Measurements from ENCODE around the gene VAPA.

VAPA gene

GRCh38 chr18:9984080-9984479 is 70.3 kb downstream of the VAPA start:
- no peak for DNase-seq

DNA sequence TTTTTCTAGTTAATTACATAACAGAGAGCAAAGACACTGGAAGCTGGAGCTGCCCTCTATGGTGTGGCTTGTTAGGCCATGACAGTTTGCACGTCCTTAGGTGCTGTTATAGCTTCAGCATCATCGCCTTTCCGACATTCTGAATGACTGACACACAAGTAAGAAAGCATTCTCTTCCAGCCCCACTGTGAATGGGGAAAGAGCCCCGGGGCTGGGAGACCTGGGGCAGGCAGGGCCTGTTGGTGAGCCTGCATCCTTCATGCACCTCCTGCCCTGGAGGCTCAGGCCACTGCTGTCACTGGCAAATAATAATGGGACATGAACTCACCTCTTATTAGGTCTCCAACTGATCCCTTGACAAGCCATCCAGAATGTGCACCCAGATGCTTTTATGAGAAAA is 71.8 kb downstream of the VAPA start:
- DNase-seq = no peak

DNA sequence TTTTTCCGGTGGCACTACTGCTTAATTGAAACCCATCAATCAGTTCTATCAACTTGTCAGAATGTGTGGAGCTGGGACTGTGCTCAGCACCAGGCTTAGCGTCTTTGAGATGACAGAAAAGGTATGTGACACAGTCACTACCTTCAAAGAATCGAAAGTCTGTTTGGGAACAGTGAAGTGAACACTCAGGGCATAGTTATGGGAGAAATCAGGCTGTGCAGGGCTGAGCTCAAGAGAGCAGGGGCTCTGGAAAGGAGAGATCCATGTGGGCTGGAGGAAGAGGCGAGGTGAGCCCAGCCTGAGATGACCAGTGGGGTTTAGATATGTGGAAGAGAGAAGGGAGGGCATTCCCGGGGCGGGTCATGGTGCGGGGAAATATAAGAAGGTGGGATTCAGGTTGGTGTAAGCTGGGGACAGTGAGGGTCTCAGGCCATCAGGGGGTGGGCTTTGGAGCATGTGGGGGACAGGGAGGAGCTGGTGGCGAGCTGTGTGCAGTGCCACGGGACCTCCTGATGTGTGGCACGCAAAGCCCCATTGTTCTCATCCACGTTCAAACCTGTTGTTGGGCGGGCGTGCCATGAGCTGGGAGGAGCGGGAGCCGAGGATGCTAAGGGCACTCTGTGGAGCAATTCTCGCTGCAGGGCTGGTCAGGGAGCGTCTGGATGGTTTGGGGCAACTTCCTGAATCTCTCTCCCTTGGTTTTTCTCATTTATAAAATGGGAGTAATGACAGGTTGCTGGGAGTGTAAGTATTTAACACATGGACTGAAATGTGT is 72.5 kb downstream of the VAPA start:
- DNase-seq = no peak

DNA sequence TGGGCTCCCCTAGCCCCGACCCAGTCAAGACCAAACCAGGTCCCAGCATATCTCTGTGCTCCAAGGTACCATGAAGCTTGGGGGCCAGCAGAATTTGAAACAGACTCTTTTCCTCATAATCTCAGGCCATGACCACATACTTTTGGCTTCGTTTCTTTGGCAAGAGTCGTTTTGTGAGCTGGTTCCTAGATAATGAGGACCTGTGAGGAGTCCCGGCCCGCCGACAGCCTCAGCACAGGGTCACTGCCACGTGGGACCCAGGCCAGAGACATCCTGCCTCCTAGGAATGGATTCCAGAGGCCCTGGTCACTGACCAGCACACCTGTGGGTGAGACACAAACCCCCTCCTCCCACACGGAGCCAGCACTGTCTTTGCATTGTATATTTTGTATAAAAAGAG is 73.5 kb downstream of the VAPA start:
- no peak for DNase-seq

GRCh38 chr18:9987931-9988330 is 74.1 kb downstream of the VAPA start:
- DNase-seq = no peak

- no peak for DNase-seq
Observed at GRCh38 chr18:9988665-9989064, 74.8 kb downstream of the VAPA start.

DNA sequence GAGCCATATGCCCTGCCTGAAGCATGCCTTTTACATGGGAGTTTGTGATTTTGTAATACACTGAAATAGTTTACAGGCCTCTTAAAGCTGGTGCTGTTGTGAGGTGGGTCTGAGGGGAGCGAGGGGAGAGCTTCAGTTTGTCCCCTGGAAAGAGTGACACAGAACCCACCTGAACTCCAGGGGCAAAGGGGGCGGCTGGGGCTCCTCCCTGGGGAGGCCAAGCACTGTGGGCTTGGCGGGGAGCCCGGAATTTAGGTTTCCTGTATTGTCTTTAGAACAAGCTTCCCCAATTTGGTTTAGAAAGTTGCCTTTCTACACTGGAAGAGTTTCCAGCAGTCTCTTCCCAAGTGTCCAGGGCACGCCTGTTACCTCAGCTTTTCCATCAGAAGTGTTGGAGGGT is 75.7 kb downstream of the VAPA start:
- DNase-seq = no peak

DNA sequence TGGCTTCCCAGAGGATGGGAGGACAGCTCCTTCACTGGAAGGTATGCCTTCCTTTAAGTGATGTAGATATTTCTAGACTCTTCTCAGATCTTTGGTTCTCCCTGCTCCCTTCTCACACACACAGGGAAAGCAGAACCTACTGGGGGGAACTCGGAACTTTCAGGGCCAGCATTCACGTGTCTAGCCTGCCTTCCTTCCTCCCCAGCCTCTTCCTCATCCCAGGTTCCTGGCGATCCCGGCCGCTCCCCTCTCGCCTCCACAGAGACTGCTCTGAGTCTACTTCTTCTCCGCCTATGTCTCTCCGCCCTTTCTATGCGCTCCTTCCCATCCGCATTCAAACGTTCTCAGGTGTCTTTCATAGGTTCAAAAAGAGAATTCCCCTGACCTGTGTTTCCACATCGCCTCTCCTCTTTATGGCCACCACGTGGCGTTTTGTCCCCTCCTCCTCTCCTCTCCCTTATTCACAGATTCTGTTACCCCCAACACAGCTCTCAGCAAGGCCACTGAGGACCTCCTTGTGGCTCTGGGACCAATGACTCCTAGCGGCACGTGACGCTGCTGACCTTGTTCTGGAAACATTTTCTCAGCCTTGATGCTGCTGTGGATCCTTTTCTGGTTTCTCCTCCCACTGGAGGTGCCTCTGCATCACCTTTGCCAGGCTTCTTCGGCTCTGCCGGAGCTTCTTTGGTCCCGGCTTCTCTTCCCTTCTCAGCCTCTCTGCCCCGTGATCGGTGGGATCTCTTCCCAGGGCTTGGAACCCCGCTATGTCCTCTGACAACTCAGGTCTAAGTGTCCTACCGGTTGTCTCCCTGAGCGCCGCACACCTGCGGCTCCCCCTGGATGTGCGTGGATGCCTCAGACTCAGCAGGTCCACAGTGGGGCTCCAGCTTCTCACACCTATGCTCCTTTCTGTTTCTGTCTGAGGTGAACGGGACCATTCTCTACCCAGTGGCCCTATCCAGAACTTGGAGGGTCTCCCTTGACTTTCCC is 77.5 kb downstream of the VAPA start:
- DNase-seq = no peak

- DNase-seq = no peak
Observed at GRCh38 chr18:9992300-9992972, 78.6 kb downstream of the VAPA start.

DNA sequence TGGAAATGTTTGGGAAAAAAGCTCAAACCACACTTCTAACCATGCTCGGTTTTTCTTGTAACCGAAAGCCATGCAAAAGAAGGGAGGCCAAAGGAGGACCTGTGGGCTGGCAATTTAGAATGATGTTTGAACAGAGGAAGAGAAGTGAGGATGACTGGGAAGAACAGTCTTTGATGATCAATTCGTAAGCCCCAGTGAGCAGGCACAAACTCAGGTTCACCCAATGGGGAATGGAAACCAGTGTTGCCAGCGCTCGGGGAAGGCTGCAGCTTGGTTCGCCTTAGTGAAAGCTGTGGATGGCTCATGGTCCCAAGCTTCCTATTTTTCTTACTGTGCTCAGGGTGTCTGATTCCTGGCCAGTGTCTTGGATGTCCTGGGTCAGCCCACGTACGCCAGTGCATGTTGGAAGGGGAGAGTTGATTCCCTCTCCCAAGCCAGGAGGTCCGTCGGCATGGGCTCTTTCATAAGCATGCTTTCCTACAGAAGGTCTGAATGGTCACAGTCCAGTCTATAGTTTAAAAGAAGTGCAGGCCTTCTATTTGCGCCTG is 79.2 kb downstream of the VAPA start:
- no peak for DNase-seq

GRCh38 chr18:9993521-9994025 is 79.8 kb downstream of the VAPA start:
- DNase-seq = no peak

DNA sequence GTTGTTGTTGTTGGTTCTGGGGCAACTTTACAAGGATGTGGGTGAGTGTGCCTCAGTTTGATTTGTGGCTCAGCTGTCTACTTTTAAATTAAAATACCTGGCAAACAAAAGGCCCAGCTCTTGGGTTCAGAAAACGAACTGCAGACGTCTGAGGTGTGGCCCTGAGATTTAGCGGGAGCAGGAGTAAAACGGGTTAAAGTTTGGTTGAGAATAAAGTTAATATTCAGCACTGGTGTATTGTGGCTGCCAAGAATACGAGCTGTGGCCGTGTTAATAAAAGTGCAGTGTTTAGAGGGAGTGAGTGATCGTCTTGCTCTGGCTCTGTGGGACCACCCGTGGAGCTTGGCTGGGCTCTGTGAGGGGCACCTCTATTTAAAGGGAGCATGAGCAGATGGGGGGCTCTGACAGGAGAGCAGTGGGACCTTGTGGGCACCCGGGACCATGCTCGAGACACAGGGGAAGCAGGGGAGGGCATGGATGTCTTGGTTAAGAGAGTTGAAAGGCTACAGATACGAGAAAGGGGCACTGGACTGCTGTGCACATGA is 80.3 kb downstream of the VAPA start:
- DNase-seq = no peak

GRCh38 chr18:9994701-9995235 is 81.0 kb downstream of the VAPA start:
- DNase-seq = no peak

DNA sequence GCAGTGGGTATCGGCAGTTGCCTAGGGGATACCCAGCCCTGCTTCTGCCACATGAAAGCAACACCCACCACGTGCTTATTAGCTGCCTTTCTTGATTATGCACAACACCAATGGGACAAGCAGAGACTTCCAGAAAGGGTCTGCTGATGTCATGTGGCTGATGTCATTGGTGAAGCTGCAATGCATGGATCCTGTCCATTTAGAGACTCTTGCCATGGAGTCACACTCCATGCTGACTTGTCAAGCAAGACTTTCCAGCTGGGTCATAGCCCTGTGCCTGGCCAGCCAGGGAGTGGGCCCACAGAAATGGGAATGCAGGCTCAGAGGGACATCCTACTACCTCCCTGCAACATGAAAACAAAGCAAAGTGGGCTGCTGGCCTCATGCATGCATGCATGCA is 81.8 kb downstream of the VAPA start:
- DNase-seq = no peak

DNA sequence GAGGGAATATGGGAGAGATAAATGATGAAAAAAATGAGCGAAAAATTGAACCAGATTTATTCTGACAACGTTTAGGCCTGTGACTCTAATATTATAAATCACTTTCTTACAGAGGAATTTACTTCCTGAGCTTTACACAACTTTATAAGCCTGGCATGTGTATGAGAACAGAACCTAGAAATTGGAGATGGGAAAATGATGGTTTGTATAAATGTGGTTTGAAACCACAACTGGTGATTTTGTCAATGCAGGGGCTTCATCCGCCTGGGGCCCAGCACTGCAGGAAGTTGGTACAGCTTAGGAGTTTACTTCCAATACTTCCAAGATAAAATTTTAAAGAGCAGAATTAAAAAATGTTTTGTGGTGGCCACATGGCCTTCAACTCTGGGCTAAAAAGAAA is 82.3 kb downstream of the VAPA start:
- no peak for DNase-seq

GRCh38 chr18:9997711-9998110 is 83.9 kb downstream of the VAPA start:
- DNase-seq = no peak

DNA sequence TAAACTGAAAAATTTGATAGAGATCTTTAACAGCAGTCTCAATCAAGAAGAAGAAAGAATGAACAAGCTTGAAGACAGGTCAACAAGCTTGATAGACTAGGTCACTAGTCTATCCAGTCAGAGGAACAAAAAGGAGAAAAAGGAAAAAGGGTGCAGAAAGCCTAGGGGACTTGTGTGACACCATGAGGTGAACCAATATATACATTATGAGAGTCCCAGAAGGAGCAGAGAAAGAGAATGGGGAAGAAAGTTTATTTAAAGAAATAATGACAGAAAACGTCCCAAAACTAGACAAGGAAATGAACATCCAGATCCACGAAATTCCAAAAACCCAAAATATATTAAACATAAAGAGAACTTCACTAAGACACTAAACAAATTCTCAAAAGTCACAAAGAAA is 84.5 kb downstream of the VAPA start:
- DNase-seq = no peak

- DNase-seq = no peak
Observed at GRCh38 chr18:10002280-10002679, 88.5 kb downstream of the VAPA start.

GRCh38 chr18:10003281-10003680 is 89.5 kb downstream of the VAPA start:
- DNase-seq = no peak

DNA sequence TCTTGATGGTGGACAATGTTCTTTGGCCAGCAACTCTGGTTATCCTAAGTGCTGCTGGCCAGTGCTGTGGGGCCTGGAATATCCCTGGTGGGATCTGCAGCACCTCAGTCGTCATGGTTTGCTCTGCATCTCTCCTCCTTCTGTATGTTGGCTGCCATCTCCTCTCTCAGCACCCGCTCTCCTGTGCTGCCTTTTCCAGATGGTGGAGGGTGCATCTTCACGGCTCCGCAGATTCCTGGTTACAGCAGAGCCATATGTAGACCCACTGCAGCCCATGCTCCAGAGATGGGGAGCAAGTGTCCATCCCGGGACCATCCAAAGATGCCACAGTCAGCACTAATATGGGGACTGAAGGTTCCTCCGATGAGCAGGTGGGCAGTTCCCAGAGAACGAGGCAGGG is 90.0 kb downstream of the VAPA start:
- DNase-seq = no peak

DNA sequence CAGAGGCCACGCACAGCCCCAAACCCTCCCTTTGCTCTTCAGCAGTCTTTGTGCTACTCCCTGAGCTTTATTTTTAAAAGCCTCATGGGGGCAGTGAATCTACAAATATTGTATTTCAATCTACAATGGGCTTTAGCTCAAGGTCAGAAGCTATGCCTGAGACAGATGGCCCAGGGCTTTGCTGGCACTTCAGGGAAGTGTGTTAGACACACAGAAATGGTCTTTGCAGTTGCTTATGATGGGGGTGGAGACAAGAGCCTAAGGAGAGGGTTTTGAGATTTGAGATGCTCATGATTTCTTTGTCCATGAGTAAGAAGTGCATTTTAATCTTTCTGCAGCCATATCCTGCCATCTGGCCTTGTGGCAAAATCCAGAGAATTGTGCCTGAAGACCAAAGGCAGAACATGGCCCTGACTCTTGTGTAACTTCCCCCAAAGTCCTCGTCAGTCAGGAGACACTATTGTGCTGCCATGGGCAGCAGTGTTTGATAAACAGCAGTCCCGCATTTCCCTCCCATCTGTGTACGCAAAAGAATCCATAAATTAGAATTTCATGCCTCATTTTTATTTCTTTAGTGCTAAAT is 92.6 kb downstream of the VAPA start:
- no peak for DNase-seq

Measured in activated CD8-positive, alpha-beta memory T cell treated with anti-CD3 and anti-CD28 coated beads, Interleukin-2, amount 50 U/mL, for 48 hours (primary cell).